T-cell (primary cell): Measurements from ENCODE around the gene CCDC87. TPM values are rescaled to one million over a fixed set of nuclear protein-coding genes. Genes with fewer than 3 reads are reported as not detected.
A peak's percentile ranks its signal among the peaks of the same experiment; 100 is the strongest.
"Not testable (repeated sequence)": the region's sequence is repeated elsewhere in the genome, so short reads cannot be mapped to it uniquely, and the experiment has no call there.

Source experiments
- ATAC-seq, 4 experiments: fragments of 200-7000 bp in 3 of 4; fragments of 150-1000 bp in 1 of 4; cut with Tn5 transposase; replicated peaks in 1 of 4; 1 replicate in 3 of 4; 2 replicates in 1 of 4; pipeline ENCODE4 v1.10.0; 2021; ENCODE audit warnings: moderate library complexity in 3 of 4, mild to moderate bottlenecking in 2 of 4, moderate number of reproducible peaks in 1 of 4
- CTCF ChIA-PET, 2 donors: fragments of 300-600 bp; sonication (Branson Sonifier 250); formaldehyde crosslinking; loops; one replicate each; lab custom pipeline; 2022; ENCODE audit warnings: antibody characterized with exemption in 2 of 2; lab: Charles Lee
- POLR2A ChIA-PET, 2 donors: fragments of 300-600 bp; sonication (Branson Sonifier 250); formaldehyde crosslinking; loops; one replicate each; lab custom pipeline; 2022; ENCODE audit warnings: antibody characterized with exemption in 2 of 2; lab: Charles Lee
- DNase-seq, 35 experiments: peaks; one replicate each; pipeline versions ENCODE4 v3.0.0 to v3.0.0-alpha.2; 2013 to 2023
- H3K27ac ChIP-seq: one replicate; pipeline ENCODE4 v1.5.1; 2013; ENCODE audit warnings: low read length
- H3K27me3 ChIP-seq, 2 experiments: replicated peaks in 1 of 2; 1 replicate in 1 of 2; 2 replicates in 1 of 2; pipeline versions ENCODE4 v1.6.1 to v1.7.0; 2013; ENCODE audit warnings: low read length in 1 of 2, mixed read lengths in 1 of 2; ENCODE audit not compliant: control insufficient read depth in 2 of 2, insufficient read depth in 2 of 2; ENCODE audit errors: extremely low read depth in 1 of 2
- H3K36me3 ChIP-seq, 2 donors: 1 replicate in 1 of 2; 2 replicates in 1 of 2; pipeline versions ENCODE4 v1.6.1 to v1.7.0; 2013; ENCODE audit warnings: low read length in 1 of 2; ENCODE audit not compliant: control insufficient read depth in 2 of 2, insufficient read depth in 1 of 2; ENCODE audit errors: extremely low read depth in 1 of 2
- H3K4me1 ChIP-seq, 2 experiments: 1 replicate in 1 of 2; 2 replicates in 1 of 2; pipeline versions ENCODE4 v1.6.1 to v1.7.0; 2013; ENCODE audit warnings: low read length in 2 of 2, mixed read lengths in 1 of 2; ENCODE audit not compliant: insufficient read depth in 2 of 2, control insufficient read depth in 1 of 2; ENCODE audit errors: extremely low read depth in 1 of 2
- H3K4me3 ChIP-seq, 2 donors: 1 replicate in 1 of 2; 2 replicates in 1 of 2; pipeline versions ENCODE4 v1.5.1 to v1.7.0; 2013; ENCODE audit warnings: mild to moderate bottlenecking in 2 of 2, low read length in 1 of 2, moderate library complexity in 1 of 2; ENCODE audit not compliant: control insufficient read depth in 1 of 2; ENCODE audit errors: extremely low read depth in 1 of 2
- H3K9me3 ChIP-seq: 2 replicates; pipeline ENCODE4 v1.7.0; 2013
- H3K27ac Mint-ChIP-seq, 2 donors: one replicate each; pipeline ENCODE4 v1.8.0; 2020 to 2021; ENCODE audit warnings: mild to moderate bottlenecking in 2 of 2, mixed read lengths in 2 of 2
- H3K27me3 Mint-ChIP-seq, 2 donors: one replicate each; pipeline ENCODE4 v1.8.0; 2021 to 2022; ENCODE audit warnings: mixed read lengths in 2 of 2
- H3K36me3 Mint-ChIP-seq: one replicate; pipeline ENCODE4 v1.8.0; 2021; ENCODE audit warnings: mixed read lengths
- H3K4me1 Mint-ChIP-seq, 3 donors: one replicate each; pipeline ENCODE4 v1.8.0; 2020 to 2022; ENCODE audit warnings: mixed read lengths in 3 of 3, mild to moderate bottlenecking in 1 of 3
- H3K4me3 Mint-ChIP-seq, 3 donors: one replicate each; pipeline ENCODE4 v1.8.0; 2020 to 2022; ENCODE audit warnings: mild to moderate bottlenecking in 3 of 3, mixed read lengths in 3 of 3, moderate library complexity in 3 of 3
- H3K9me3 Mint-ChIP-seq, 3 donors: one replicate each; pipeline ENCODE4 v1.8.0; 2020 to 2022; ENCODE audit warnings: mixed read lengths in 3 of 3
- whole genome bisulfite sequencing: methylation state at CpG from one replicate; pipeline ENCODE4 v1.1.5; 2013; ENCODE audit warnings: missing lambda C conversion rate; ENCODE audit not compliant: insufficient coverage; 5-methylcytosine and 5-hydroxymethylcytosine counted together
- total RNA-seq, 35 experiments: library from RNA in 6 of 35; stranded (reverse) in 6 of 35; fragments of 120-200 nt in 1 of 35; gene quantifications; one replicate each; pipeline versions ENCODE4 v1.2.1 to v1.2.4 and lab custom pipeline; 2013 to 2026

CCDC87 gene
- total RNA-seq, 5 donors from 2014 or later (not counting 1 experiment from before 2014, with no cell fraction given): 0.10 to 0.65 (median 0.32) TPM

- no peaks in the 10 kb centered on the region for H3K9me3 Mint-ChIP-seq
- ChIA-PET CTCF (interaction anchor here in 1 of 2 donors (1.2 to 1.8 kb wide), 4 partner anchors 24 to 85 kb away, joined by 4 to 17 read pairs (median 8); partner anchors contain the start of genes CTSF and RBM4B), POLR2A (interaction anchor here (0.5 to 1.6 kb wide), 4 partner anchors 23 to 45 kb away, joined by 4 to 11 read pairs (median 4); partner anchors contain the start of genes RBM14 (in 1 of the 2) and RBM4 (in 1 of the 2))
- Histone ChIP-seq H3K9me3 (no peaks in the 10 kb centered on the region), H3K4me1 (peaks cover 5 to 37% of the 10 kb centered on the region in 2 experiments), H3K27me3 (peaks cover 0 to 7% of the 10 kb centered on the region in 2 experiments), H3K27ac (peak overlapping the region; percentile 77), H3K36me3 (peaks cover 0 to 5% of the 10 kb centered on the region in 2 donors), H3K4me3 (peak overlapping the region; percentile 68 to 79)
- 12% methylated on average over 12 of the region's 12 CpGs for WGBS
- peak overlapping the region; percentile 99 to 100 for H3K27ac Mint-ChIP-seq
- H3K4me3 Mint-ChIP-seq: peak overlapping the region; percentile 92 to 100 (median 100)
- no peaks in the 10 kb centered on the region for H3K27me3 Mint-ChIP-seq
- DNase-seq (no peak), ATAC-seq (peak in 2 of 4 experiments; percentile 7 to 17)
- no peaks in the 10 kb centered on the region for H3K36me3 Mint-ChIP-seq
- peaks cover 34 to 42% (median 35%) of the 10 kb centered on the region in 3 donors for H3K4me1 Mint-ChIP-seq
Observed at GRCh38 chr11:66593303-66593635, 406 bp upstream of the CCDC87 start.

- 52% methylated on average over 2 of the region's 2 CpGs for WGBS
- Histone ChIP-seq H3K9me3 (no peaks in the 10 kb centered on the region), H3K27ac (no peak overlapping the region), H3K4me3 (no peak overlapping the region), H3K27me3 (peaks cover 0 to 9% of the 10 kb centered on the region in 2 experiments), H3K36me3 (no peaks in the 10 kb centered on the region), H3K4me1 (peaks cover 5 to 37% of the 10 kb centered on the region in 2 experiments)
- CTCF ChIA-PET: interaction anchor here in 1 of 2 donors (1.7 kb wide), 1 partner anchor 87 kb away, joined by 7 read pairs; the partner anchor contains the start of gene RBM4B
- Mint-ChIP-seq H3K27me3 (no peaks in the 10 kb centered on the region), H3K4me1 (peaks cover 31 to 38% (median 34%) of the 10 kb centered on the region in 3 donors), H3K4me3 (peak overlapping the region in 1 of 3 donors; percentile 92), H3K27ac (no peak overlapping the region), H3K9me3 (no peaks in the 10 kb centered on the region), H3K36me3 (no peaks in the 10 kb centered on the region)
- ATAC-seq: no peak
- POLR2A ChIA-PET: interaction anchor here (0.5 to 0.9 kb wide), 2 partner anchors 17 to 28 kb away, joined by 3 read pairs; no protein-coding TSS in a partner anchor
- no peak for DNase-seq
Observed at GRCh38 chr11:66591175-66591574, 1.7 kb downstream of the CCDC87 start.

GRCh38 chr11:66589996-66590675, 2.7 kb downstream of the CCDC87 start:
- ATAC-seq: no peak
- no peaks in the 10 kb centered on the region for H3K9me3 Mint-ChIP-seq
- no peaks in the 10 kb centered on the region for H3K36me3 ChIP-seq
- H3K27ac Mint-ChIP-seq: no peak overlapping the region
- H3K27me3 ChIP-seq: peaks cover 0 to 11% of the 10 kb centered on the region in 2 experiments
- no peak overlapping the region for H3K4me3 Mint-ChIP-seq
- no peaks in the 10 kb centered on the region for H3K27me3 Mint-ChIP-seq
- H3K4me1 Mint-ChIP-seq: peaks cover 25 to 27% (median 25%) of the 10 kb centered on the region in 3 donors
- H3K9me3 ChIP-seq: no peaks in the 10 kb centered on the region
- POLR2A ChIA-PET: interaction anchor here (0.5 to 1.1 kb wide), 3 partner anchors 29 to 562 kb away, joined by 3 to 6 read pairs (median 3); no protein-coding TSS in a partner anchor
- H3K4me3 ChIP-seq: no peak overlapping the region
- H3K4me1 ChIP-seq: peaks cover 5 to 29% of the 10 kb centered on the region in 2 experiments
- no peaks in the 10 kb centered on the region for H3K36me3 Mint-ChIP-seq
- CTCF ChIA-PET: interaction anchor here in 1 of 2 donors (0.6 to 1.7 kb wide), 3 partner anchors 9 to 88 kb away, joined by 3 to 7 read pairs (median 3); partner anchors contain the start of gene RBM4B
- no peak for DNase-seq
- no peak overlapping the region for H3K27ac ChIP-seq
- WGBS: 85% methylated on average over 5 of the region's 7 CpGs

- peaks cover 17 to 20% (median 19%) of the 10 kb centered on the region in 3 donors for H3K4me1 Mint-ChIP-seq
Observed at GRCh38 chr11:66589315-66589714, 3.5 kb downstream of the CCDC87 start.

GRCh38 chr11:66586136-66586535, 6.7 kb downstream of the CCDC87 start:
- Histone ChIP-seq H3K4me3 (no peak overlapping the region), H3K4me1 (no peaks in the 10 kb centered on the region), H3K27ac (no peak overlapping the region), H3K27me3 (peaks cover 0 to 9% of the 10 kb centered on the region in 2 experiments), H3K36me3 (no peaks in the 10 kb centered on the region), H3K9me3 (no peaks in the 10 kb centered on the region)
- ChIA-PET CTCF (no interaction called here), POLR2A (no interaction called here)
- no peak for DNase-seq
- no peak overlapping the region for H3K27ac Mint-ChIP-seq
- 81% methylated on average over 2 of the region's 2 CpGs for WGBS
- no peak for ATAC-seq
- H3K36me3 Mint-ChIP-seq: no peaks in the 10 kb centered on the region
- H3K4me3 Mint-ChIP-seq: no peak overlapping the region
- H3K27me3 Mint-ChIP-seq: no peaks in the 10 kb centered on the region
- H3K4me1 Mint-ChIP-seq: no peaks in the 10 kb centered on the region
- peaks cover 0 to 10% (median 0%) of the 10 kb centered on the region in 3 donors for H3K9me3 Mint-ChIP-seq

More at GRCh38 chr11:66589315-66589714, 3.5 kb downstream of the CCDC87 start:
- Histone ChIP-seq H3K27me3 (peaks cover 0 to 11% of the 10 kb centered on the region in 2 experiments), H3K4me1 (peaks cover 5 to 23% of the 10 kb centered on the region in 2 experiments)
- H3K4me3 Mint-ChIP-seq, H3K27ac ChIP-seq, ATAC-seq, H3K9me3 ChIP-seq, H3K36me3 Mint-ChIP-seq, H3K27ac Mint-ChIP-seq, H3K9me3 Mint-ChIP-seq, DNase-seq, H3K27me3 Mint-ChIP-seq, CTCF ChIA-PET, H3K4me3 ChIP-seq, H3K36me3 ChIP-seq: not testable (repeated sequence)
- POLR2A ChIA-PET: interaction anchor here in 1 of 2 donors (1.1 kb wide), 1 partner anchor 30 kb away, joined by 3 read pairs; no protein-coding TSS in a partner anchor
- no CpG with 5 or more reads among the region's 2 CpGs for WGBS

GRCh38 chr11:66585447-66585846, 7.4 kb downstream of the CCDC87 start:
- H3K36me3 ChIP-seq, H3K4me1 ChIP-seq, H3K9me3 Mint-ChIP-seq, H3K27me3 ChIP-seq, H3K9me3 ChIP-seq, H3K27ac Mint-ChIP-seq, DNase-seq, H3K36me3 Mint-ChIP-seq, ATAC-seq, CTCF ChIA-PET, POLR2A ChIA-PET, H3K4me3 Mint-ChIP-seq, H3K27me3 Mint-ChIP-seq, H3K4me3 ChIP-seq, H3K27ac ChIP-seq, H3K4me1 Mint-ChIP-seq: not testable (repeated sequence)
- WGBS: no CpG with 5 or more reads among the region's 1 CpG
